8988T (cell line): ENCODE measurements around the gene BCL11B.

ENCODE experiments used
- DNase-seq: peaks from one replicate; pipeline ENCODE4 v3.0.0; 2011

Gene BCL11B

GRCh38 chr14:99177046-99177655 lies 94.8 kb downstream of the BCL11B start:
- DNase-seq = no peak

DNA sequence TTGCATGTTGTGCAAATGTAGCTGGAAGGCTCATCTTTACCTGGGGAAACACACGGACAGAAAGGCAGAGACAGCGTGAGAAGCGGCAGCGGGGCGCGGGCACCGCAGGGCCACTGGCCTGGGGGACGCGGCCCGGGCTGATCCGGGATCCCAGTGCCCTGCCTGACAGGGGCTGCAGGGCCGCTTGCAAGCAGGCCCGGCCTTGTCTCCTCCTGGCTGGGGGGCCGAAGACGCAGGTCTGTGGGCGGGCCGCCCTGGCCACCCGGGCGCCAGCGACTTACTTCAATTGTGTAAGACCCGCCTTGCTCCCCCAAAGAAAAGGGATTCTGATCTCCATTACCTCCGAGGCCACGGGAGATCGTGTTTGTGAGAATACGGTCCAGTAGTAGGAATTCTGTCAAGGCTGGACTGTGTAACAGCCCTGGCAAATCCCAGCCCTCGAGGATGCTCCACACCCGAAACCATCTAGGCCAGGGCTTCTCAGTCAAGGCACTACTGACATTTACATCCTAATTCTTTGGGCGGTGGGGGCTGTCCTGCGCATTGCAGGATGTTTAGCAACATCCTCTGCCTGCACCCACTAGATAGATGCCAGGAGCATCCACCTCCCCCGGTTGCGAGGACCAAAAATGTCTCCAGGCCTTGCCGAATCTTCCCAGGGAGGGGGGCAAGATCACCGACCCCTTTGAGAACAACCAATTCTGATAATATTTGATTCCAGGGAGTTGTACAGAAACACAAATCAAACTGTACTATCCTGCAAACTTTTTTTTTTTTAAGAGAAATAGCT lies 95.6 kb downstream of the BCL11B start:
- no peak for DNase-seq

- no peak for DNase-seq
Observed at GRCh38 chr14:99175331-99176155, 96.5 kb downstream of the BCL11B start.

- no peak for DNase-seq
Observed at GRCh38 chr14:99174770-99175319, 97.2 kb downstream of the BCL11B start.

- DNase-seq = no peak
Observed at GRCh38 chr14:99174081-99174769, 97.8 kb downstream of the BCL11B start.

DNA sequence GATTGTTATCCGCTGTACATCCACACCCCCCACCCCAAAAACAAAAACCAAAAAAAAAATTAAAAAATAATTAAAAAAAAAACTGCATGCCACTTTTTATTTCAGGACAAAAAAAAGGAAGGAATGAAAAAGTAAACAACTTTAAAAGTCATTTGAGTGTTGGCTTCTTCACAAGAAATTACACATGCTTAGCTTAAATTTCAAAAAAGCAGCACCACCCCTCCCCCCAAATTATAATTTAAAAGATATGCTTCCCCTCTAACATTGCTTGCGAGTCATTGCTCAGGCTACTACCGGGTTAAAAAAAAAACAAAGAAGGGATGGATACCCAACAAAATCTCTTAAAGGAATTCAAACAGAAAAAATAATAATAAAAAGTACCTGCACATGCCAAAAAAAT lies 98.5 kb downstream of the BCL11B start:
- DNase-seq = no peak

DNA sequence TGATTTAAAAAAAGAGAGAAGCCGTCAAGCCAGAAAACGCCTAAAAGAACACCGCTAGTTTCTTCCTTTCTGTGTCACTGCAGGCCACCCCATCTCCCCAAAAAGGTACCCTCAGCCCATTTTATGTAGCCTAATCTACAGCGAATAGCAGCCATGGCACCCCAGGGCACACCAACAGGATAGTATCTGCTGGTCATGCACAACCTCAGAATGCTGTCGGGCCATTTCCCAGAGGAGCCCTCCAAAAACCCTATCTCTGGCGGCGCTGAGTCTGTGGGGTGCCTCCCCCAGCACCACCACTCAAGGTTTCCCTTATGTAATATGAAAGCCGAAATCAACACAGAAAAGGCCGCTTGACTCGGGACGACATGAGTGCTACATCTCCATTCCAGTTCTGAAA lies 98.9 kb downstream of the BCL11B start:
- DNase-seq = no peak

DNA sequence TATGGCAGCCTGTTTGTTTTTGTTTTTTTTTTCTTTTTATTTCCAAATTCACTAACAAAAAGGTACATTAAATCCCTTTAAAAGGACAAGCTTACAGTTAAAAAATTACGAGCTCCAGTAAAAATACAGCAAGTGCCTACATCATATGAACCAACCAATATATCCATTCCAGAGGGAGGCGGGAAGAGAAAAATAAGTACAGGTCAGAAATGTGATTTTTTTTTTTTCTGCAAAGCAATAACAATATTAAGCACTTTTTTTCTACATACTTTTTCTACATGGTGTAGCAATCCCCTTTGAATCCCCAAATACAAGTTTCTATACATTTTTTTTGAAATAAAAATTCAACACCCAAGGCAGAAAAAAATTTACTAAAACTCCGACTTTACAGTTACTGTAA lies 100.6 kb downstream of the BCL11B start:
- no peak for DNase-seq

DNA sequence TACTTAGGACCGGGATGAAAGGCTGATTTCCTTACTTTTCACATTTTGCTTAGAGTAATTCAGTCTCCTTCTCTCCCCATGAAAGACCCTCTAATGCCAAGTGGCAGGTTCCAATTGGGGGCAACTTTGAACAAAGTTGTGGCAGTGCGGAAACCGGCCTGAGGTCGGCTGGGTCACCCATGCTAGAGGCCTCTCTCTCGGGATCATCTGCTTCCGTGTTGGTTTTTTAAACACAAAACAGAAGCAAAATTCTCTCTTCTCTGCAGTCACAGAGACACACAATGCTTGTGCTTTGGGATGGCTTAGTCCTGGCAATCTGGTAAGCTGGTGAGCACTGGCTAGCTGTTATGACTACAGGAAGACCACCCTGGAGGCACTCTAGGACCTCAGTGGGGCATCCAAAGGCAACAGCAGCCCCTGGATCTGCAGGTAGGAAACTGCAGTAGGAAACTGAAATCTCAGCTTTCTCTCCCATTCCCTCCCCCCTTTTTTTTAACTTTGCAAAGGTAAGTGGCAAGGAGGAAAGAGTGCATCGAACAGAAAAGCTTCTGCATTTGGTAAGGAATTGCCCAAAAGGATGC lies 102.1 kb downstream of the BCL11B start:
- no peak for DNase-seq

DNA sequence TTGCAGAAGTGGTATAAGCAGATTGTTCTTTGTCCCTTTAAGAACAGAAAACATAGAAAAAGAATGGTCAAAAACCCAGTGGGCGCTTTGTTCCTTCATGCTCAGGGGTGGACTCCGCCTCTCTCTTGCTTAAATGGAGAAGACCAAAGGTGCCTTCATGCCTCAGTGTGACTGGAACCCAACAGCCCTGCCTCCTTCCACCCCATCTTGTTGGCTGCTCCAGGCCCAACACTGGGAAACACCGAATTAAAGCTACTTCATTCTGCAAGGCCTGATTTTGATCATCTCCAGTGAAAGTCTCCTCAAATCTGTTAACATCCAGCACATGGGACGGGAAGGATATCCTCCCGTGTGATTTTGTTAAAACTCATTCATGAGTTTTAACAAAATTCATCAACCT lies 103.7 kb downstream of the BCL11B start:
- no peak for DNase-seq

GRCh38 chr14:99166506-99166905 lies 105.5 kb downstream of the BCL11B start:
- DNase-seq = no peak

DNA sequence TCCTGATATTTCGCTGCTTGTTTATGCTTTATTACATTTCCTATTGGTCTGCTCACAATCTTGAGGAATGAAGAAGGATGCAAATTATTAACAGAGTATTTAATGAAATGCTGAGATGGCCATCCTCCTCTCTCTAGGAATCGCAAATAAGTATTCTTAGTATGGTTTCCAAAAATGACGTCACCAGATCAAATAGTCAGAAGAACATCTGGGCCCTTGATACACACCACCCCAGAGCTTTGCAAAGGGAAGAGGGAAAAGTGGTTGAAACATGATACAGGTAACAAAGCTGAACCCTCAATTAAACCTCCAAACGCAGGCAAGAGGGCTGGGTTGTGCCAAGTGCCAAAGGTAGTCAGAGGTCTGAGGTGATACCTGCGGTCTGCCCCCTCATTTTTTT lies 107.3 kb downstream of the BCL11B start:
- no peak for DNase-seq

DNA sequence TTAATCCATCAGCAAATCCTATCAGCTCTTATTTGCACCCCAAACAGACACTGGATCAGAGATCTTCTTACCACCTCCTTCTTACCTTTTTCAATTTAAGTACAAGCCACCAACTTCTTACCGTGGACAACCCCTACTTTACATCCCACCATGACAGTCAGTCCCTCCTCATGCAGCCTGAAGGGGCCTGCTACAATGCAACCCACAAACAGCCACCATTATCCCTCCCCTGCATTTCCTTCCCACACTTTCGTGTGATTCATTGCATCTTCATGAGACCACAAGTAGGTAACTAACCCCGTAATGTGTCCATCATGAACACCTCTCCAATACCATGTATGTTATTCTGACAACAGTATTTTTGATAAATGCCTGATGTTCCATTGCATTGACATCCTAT lies 108.6 kb downstream of the BCL11B start:
- no peak for DNase-seq

- DNase-seq = no peak
Observed at GRCh38 chr14:99159341-99160340, 112.4 kb downstream of the BCL11B start.

DNA sequence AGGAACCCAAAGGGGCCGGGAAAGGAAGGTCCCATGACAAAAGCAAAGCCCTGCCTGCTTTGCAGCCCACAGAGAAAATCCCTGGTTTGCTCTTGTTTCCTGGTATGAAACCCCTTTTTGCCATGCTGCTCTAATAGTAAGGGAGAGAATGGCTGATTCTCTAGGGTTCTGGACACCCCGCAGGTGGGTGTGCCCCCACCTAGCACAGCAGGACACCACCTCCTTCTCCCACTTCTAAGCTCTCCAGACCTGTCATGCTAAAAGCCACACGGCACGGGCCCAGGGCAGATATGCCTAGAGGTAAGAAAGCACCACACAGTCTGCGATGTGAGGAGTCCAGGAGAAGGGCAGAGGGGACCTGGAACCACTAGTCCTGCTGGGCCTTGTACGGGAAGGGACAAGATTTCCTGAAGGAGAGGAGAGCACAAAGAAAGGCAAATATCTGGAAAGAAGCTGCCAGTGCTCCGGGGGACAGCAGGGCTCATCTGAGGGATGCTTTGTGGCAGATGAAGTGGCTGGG lies 113.3 kb downstream of the BCL11B start:
- DNase-seq = no peak

GRCh38 chr14:99158150-99158549 lies 113.8 kb downstream of the BCL11B start:
- no peak for DNase-seq

DNA sequence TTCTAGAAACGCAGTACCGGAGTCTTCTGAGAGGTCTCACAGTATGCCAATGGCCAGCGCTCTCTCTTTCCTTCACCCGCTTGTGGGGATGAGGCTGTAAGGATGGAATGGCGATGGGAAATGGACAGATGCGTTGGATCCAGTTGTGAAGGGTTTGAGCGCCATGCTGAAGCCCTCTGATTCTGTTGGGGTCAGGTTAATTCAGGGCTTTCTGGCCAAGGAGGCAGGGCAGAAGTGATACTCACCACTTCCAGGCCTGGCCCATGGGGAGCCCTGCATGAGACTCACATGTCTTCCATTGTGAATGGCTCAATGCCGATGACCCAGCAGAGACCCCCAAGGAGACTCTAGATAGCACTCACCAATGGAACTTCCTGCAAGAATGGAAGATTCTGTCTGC lies 114.3 kb downstream of the BCL11B start:
- DNase-seq = no peak

GRCh38 chr14:99157246-99157645 lies 114.8 kb downstream of the BCL11B start:
- DNase-seq = no peak

GRCh38 chr14:99156814-99157213 lies 115.2 kb downstream of the BCL11B start:
- DNase-seq = no peak

DNA sequence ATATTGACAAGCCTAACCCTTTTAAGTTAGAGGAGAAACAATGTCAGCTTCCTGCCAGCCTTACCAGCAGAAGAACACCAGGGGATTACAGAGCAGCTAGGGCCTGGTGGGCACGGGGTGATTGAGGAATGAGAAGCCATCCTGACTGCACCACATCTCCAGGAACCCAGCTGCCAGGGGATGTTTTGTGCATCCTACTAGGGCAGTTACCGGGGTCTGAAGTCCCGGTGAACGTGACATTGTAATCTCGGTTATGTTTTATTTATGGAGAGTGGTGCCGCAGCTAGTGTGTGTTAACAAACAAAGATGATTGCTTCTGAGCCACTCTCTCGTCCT lies 115.9 kb downstream of the BCL11B start:
- no peak for DNase-seq
